ENCODE measurements around the gene CNOT9.
"Not testable (repeated sequence)": the region's sequence is repeated elsewhere in the genome, so short reads cannot be mapped to it uniquely, and the experiment has no call there.

The CNOT9 gene

GRCh38 chr2:218568190-218569037, at the start of gene CNOT9, which contains the start of gene USP37:
TSS of gene CNOT9 (plus strand) at chr2:218568839. CDS start at chr2:218568955, 116 bp downstream.
TSS of gene USP37 (minus strand) at chr2:218568351. CDS start at chr2:218558653, 9,698 bp downstream.
- peak; percentile 97 for DNase-seq

GRCh38 chr2:218518876-218519275, 49.8 kb upstream of the CNOT9 start:
- no peak for DNase-seq

GRCh38 chr2:218523651-218524050, 45.0 kb upstream of the CNOT9 start:
- no peak for DNase-seq

- DNase-seq, result not testable (repeated sequence)
Observed at GRCh38 chr2:218528409-218528808, 40.2 kb upstream of the CNOT9 start.

GRCh38 chr2:218529990-218530389, 38.6 kb upstream of the CNOT9 start:
- no peak for DNase-seq

- no peak for DNase-seq
Observed at GRCh38 chr2:218536804-218537494, 31.7 kb upstream of the CNOT9 start.

- no peak for DNase-seq
Observed at GRCh38 chr2:218540015-218540414, 28.6 kb upstream of the CNOT9 start.

- DNase-seq, result no peak
Observed at GRCh38 chr2:218546012-218546411, 22.6 kb upstream of the CNOT9 start.

- DNase-seq, result no peak
Observed at GRCh38 chr2:218547511-218547910, 21.1 kb upstream of the CNOT9 start.

- DNase-seq, result no peak
Observed at GRCh38 chr2:218547978-218548377, 20.7 kb upstream of the CNOT9 start.

GRCh38 chr2:218554225-218554624, 14.4 kb upstream of the CNOT9 start:
- not testable (repeated sequence) for DNase-seq

GRCh38 chr2:218555527-218555926, 13.1 kb upstream of the CNOT9 start:
- DNase-seq, result no peak

- DNase-seq, result no peak
Observed at GRCh38 chr2:218557941-218558340, 10.7 kb upstream of the CNOT9 start.

- no peak for DNase-seq
Observed at GRCh38 chr2:218558986-218559385, 9.7 kb upstream of the CNOT9 start.

GRCh38 chr2:218564056-218564455, 4.6 kb upstream of the CNOT9 start:
- DNase-seq, result no peak

- no peak for DNase-seq
Observed at GRCh38 chr2:218566296-218566695, 2.3 kb upstream of the CNOT9 start.

- DNase-seq, result no peak
Observed at GRCh38 chr2:218567797-218568189, 846 bp upstream of the CNOT9 start.

GRCh38 chr2:218569038-218569431, 396 bp downstream of the CNOT9 start:
- no peak for DNase-seq

GRCh38 chr2:218569661-218570500, 1.2 kb downstream of the CNOT9 start:
- DNase-seq, result no peak

- no peak for DNase-seq
Observed at GRCh38 chr2:218570850-218571249, 2.2 kb downstream of the CNOT9 start.

- DNase-seq, result no peak
Observed at GRCh38 chr2:218576854-218577253, 8.2 kb downstream of the CNOT9 start.

GRCh38 chr2:218577482-218578220, 9.0 kb downstream of the CNOT9 start:
- no peak for DNase-seq
